ENCODE data around the gene AQR.

GRCh38 chr15:34808016-34808415 lies 161.5 kb downstream of the AQR start:
- TF ChIP-seq CTCF (IDR thresholded peaks at IDR 0.05) (no peak), POLR2A (IDR thresholded peaks at IDR 0.05) (no peak)

Measured in esophagus squamous epithelium (tissue), 4 donors.